ENCODE results near the gene STAT6.

DNA sequence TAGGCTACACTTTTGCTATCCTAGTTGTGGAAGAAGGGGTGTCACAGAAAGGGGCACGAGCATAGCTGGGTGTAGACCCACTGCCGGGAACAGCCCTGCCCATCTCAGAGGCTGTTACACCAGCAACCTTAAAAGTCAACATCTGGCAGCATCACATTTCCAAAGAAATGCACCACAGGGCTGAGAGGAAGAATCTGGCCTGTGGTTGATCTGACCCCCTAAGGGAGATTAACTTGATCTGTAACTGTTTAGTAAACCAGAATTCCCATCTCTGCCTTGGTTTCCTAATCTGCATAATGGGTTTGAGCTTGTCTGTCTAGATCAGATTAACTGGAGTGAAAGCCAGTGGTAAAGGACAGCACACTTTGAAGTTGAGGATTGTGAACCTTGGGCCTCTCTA is 34.9 kb upstream of the STAT6 start:
- TF ChIP-seq TAF1 (IDR thresholded peaks at IDR 0.05; ENCODE audit: borderline replicate concordance, low read depth, low read length) (no peak), SRF (IDR thresholded peaks at IDR 0.05; ENCODE audit: low read depth in 2 of 2, low read length in 2 of 2) (no peak), CBX5 (IDR thresholded peaks at IDR 0.05; ENCODE audit: low read depth) (no peak)
- TF ChIP-seq, protein P1, sequence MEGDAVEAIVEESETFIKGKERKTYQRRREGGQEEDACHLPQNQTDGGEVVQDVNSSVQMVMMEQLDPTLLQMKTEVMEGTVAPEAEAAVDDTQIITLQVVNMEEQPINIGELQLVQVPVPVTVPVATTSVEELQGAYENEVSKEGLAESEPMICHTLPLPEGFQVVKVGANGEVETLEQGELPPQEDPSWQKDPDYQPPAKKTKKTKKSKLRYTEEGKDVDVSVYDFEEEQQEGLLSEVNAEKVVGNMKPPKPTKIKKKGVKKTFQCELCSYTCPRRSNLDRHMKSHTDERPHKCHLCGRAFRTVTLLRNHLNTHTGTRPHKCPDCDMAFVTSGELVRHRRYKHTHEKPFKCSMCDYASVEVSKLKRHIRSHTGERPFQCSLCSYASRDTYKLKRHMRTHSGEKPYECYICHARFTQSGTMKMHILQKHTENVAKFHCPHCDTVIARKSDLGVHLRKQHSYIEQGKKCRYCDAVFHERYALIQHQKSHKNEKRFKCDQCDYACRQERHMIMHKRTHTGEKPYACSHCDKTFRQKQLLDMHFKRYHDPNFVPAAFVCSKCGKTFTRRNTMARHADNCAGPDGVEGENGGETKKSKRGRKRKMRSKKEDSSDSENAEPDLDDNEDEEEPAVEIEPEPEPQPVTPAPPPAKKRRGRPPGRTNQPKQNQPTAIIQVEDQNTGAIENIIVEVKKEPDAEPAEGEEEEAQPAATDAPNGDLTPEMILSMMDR (IDR thresholded peaks at IDR 0.05 in 2 of 3, conservative IDR thresholded peaks at IDR 0.05 in 1 of 3; ENCODE audit: control insufficient read depth in 2 of 3, extremely low read depth in 1 of 3, insufficient read depth in 1 of 3, low read depth in 3 of 3, low read length in 3 of 3) = no peak
